Hepatocyte (in vitro differentiated cells): ENCODE measurements around the gene CRIM1. TPM values are rescaled to one million over a fixed set of nuclear protein-coding genes. Genes with fewer than 3 reads are reported as not detected.

Experiments
- DNase-seq: peaks from one replicate; pipeline ENCODE4 v3.0.0-alpha.2; 2016; ENCODE audit warnings: low spot score
- H2AFZ ChIP-seq: fragments of 200-600 bp; sonication (generic); 2 replicates; pipeline ENCODE4 v1.6.0; 2016; ENCODE audit warnings: antibody characterized with exemption, mild to moderate bottlenecking
- H3K27ac ChIP-seq: fragments of 200-600 bp; sonication (generic); 2 replicates; pipeline ENCODE4 v1.5.1; 2016; ENCODE audit warnings: mild to moderate bottlenecking
- H3K27me3 ChIP-seq: fragments of 200-600 bp; sonication (generic); 2 replicates; pipeline ENCODE4 v1.6.1; 2016
- H3K36me3 ChIP-seq: fragments of 200-600 bp; sonication (generic); replicated peaks from 2 replicates; pipeline ENCODE4 v1.5.1; 2016; ENCODE audit warnings: low read depth; ENCODE audit not compliant: insufficient read depth
- H3K4me1 ChIP-seq: fragments of 200-600 bp; sonication (generic); 2 replicates; pipeline ENCODE4 v1.5.1; 2016; ENCODE audit warnings: mild to moderate bottlenecking, moderate library complexity; ENCODE audit not compliant: insufficient read depth
- H3K4me2 ChIP-seq: fragments of 200-600 bp; sonication (generic); 2 replicates; pipeline ENCODE4 v1.6.0; 2016
- H3K4me3 ChIP-seq: fragments of 200-600 bp; sonication (generic); 2 replicates; pipeline ENCODE4 v1.5.1; 2016; ENCODE audit warnings: mild to moderate bottlenecking
- H3K79me2 ChIP-seq: fragments of 200-600 bp; sonication (generic); 2 replicates; pipeline ENCODE4 v1.6.0; 2017; ENCODE audit warnings: mild to moderate bottlenecking
- H3K9me2 ChIP-seq: fragments of 200-600 bp; sonication (generic); replicated peaks from 2 replicates; pipeline ENCODE4 v1.6.0; 2017; ENCODE audit warnings: mild to moderate bottlenecking; ENCODE audit not compliant: insufficient read depth
- H3K9me3 ChIP-seq: fragments of 200-600 bp; sonication (generic); 2 replicates; pipeline ENCODE4 v1.5.1; 2016; ENCODE audit warnings: low read depth, mild to moderate bottlenecking
- H4K20me1 ChIP-seq: fragments of 200-600 bp; sonication (generic); 2 replicates; pipeline ENCODE4 v1.6.0; 2016; ENCODE audit warnings: mild to moderate bottlenecking; ENCODE audit not compliant: insufficient read depth, poor library complexity, severe bottlenecking
- CTCF ChIP-seq: fragments of 200-600 bp; sonication (generic); IDR thresholded peaks from 2 replicates; pipeline ENCODE4 v1.5.1; 2016; ENCODE audit warnings: antibody characterized with exemption, mild to moderate bottlenecking; ENCODE audit not compliant: poor library complexity
- EZH2 ChIP-seq: fragments of 200-600 bp; sonication (generic); IDR thresholded peaks from 2 replicates; pipeline ENCODE4 v1.6.1; 2016; ENCODE audit warnings: antibody characterized with exemption, mild to moderate bottlenecking, borderline replicate concordance
- EZH2phosphoT487 ChIP-seq: fragments of 200-600 bp; sonication (generic); IDR thresholded peaks from one replicate; pipeline ENCODE4 v1.6.1; 2018; ENCODE audit warnings: antibody characterized with exemption, mild to moderate bottlenecking, low read depth, moderate library complexity; ENCODE audit not compliant: unreplicated experiment, severe bottlenecking
- WGBS: methylation state at CpG from one replicate; pipeline ENCODE4 v1.1.6; 2016; ENCODE audit warnings: low lambda C conversion rate; ENCODE audit errors: missing lambda C conversion rate; 5-methylcytosine and 5-hydroxymethylcytosine counted together
- polyA plus RNA-seq: library from polyadenylated mRNA; unstranded; fragments of >200 nt; fragmentation: Nextera tagmentation; extraction: Ambion mirVana; gene quantifications from 2 replicates; pipeline ENCODE4 v1.2.1, GENCODE V29; 2016
- total RNA-seq: library from RNA; depleted of rRNA; stranded (reverse); fragments of >200 nt; gene quantifications from 2 replicates; pipeline ENCODE4 v1.2.3, GENCODE V29; 2014

CRIM1 gene
- total and polyA plus RNA-seq, 2 experiments from 2014 or later: 23.0 to 40.8 TPM

- Histone ChIP-seq H3K4me1 (no peaks in the 10 kb centered on the region), H3K4me2 (no peak overlapping the region), H3K9me3 (no peaks in the 10 kb centered on the region), H2AFZ (no peak overlapping the region), H3K9me2 (no peaks in the 10 kb centered on the region), H3K27ac (no peak overlapping the region), H3K79me2 (no peaks in the 10 kb centered on the region), H4K20me1 (no peaks in the 10 kb centered on the region), H3K36me3 (no peaks in the 10 kb centered on the region), H3K4me3 (no peak overlapping the region), H3K27me3 (no peaks in the 10 kb centered on the region)
- 73% methylated on average over 6 of the region's 6 CpGs for WGBS
- DNase-seq: no peak
- TF ChIP-seq EZH2phosphoT487 (no peak), CTCF (no peak), EZH2 (no peak)
Observed at GRCh38 chr2:36339607-36340218, 15.9 kb upstream of the CRIM1 start.

- Histone ChIP-seq H2AFZ (no peak overlapping the region), H3K9me3 (no peaks in the 10 kb centered on the region), H3K36me3 (no peaks in the 10 kb centered on the region), H3K9me2 (no peaks in the 10 kb centered on the region), H3K4me1 (no peaks in the 10 kb centered on the region), H3K27me3 (no peaks in the 10 kb centered on the region), H3K4me2 (no peak overlapping the region), H3K79me2 (no peaks in the 10 kb centered on the region), H3K27ac (no peak overlapping the region), H3K4me3 (no peak overlapping the region), H4K20me1 (no peaks in the 10 kb centered on the region)
- WGBS: 96% methylated on average over 3 of the region's 3 CpGs
- DNase-seq: no peak
- TF ChIP-seq EZH2phosphoT487 (no peak), CTCF (no peak), EZH2 (no peak)
Observed at GRCh38 chr2:36343606-36344005, 12.0 kb upstream of the CRIM1 start.

- no peak overlapping the region for H3K4me3 ChIP-seq
- DNase-seq: no peak
- H3K4me2 ChIP-seq: no peak overlapping the region
- no peaks in the 10 kb centered on the region for H3K9me3 ChIP-seq
- no peak overlapping the region for H2AFZ ChIP-seq
- no peaks in the 10 kb centered on the region for H3K79me2 ChIP-seq
- TF ChIP-seq EZH2 (no peak), EZH2phosphoT487 (no peak), CTCF (no peak)
- no peaks in the 10 kb centered on the region for H4K20me1 ChIP-seq
- H3K27ac ChIP-seq: no peak overlapping the region
- H3K4me1 ChIP-seq: no peaks in the 10 kb centered on the region
- WGBS: 83% methylated on average over 2 of the region's 2 CpGs
- no peaks in the 10 kb centered on the region for H3K9me2 ChIP-seq
- no peaks in the 10 kb centered on the region for H3K27me3 ChIP-seq
- H3K36me3 ChIP-seq: no peaks in the 10 kb centered on the region
Observed at GRCh38 chr2:36348721-36349120, 6.9 kb upstream of the CRIM1 start.
